H9 (cell line): ENCODE results near the gene ANKMY1. TPM values are rescaled to one million over a fixed set of nuclear protein-coding genes. Genes with fewer than 3 reads are reported as not detected.

Experiments used
- DNase-seq: peaks from one replicate; pipeline ENCODE4 v3.0.0-alpha.2; 2017
- H2AFZ ChIP-seq: one replicate; pipeline ENCODE4 v1.6.1; 2013; ENCODE audit warnings: mild to moderate bottlenecking, low read length, control low read depth, moderate library complexity
- H2AK5ac ChIP-seq: 2 replicates; pipeline ENCODE4 v1.6.1; 2013; ENCODE audit warnings: low read length, control low read depth, mixed read lengths; ENCODE audit not compliant: insufficient read length
- H2BK120ac ChIP-seq: one replicate; pipeline ENCODE4 v1.6.1; 2013; ENCODE audit warnings: low read depth, mild to moderate bottlenecking, low read length, control low read depth, inconsistent platforms; ENCODE audit not compliant: poor library complexity, severe bottlenecking
- H2BK12ac ChIP-seq: 2 replicates; pipeline ENCODE4 v1.6.1; 2013; ENCODE audit warnings: low read length, control low read depth, mixed read lengths, low read depth; ENCODE audit not compliant: insufficient read length
- H2BK15ac ChIP-seq: 2 replicates; pipeline ENCODE4 v1.6.1; 2013; ENCODE audit warnings: low read depth, low read length, control low read depth
- H2BK20ac ChIP-seq: one replicate; pipeline ENCODE4 v1.6.1; 2013; ENCODE audit warnings: low read depth, mild to moderate bottlenecking, low read length, control low read depth, inconsistent platforms; ENCODE audit not compliant: poor library complexity, severe bottlenecking
- H2BK5ac ChIP-seq: 2 replicates; pipeline ENCODE4 v1.6.1; 2013; ENCODE audit warnings: low read length, control low read depth, mixed read lengths; ENCODE audit not compliant: insufficient read length
- H3K14ac ChIP-seq: 2 replicates; pipeline ENCODE4 v1.6.1; 2013; ENCODE audit warnings: low read length, control low read depth; ENCODE audit not compliant: insufficient read depth
- H3K18ac ChIP-seq: 2 replicates; pipeline ENCODE4 v1.6.1; 2013; ENCODE audit warnings: low read depth, mild to moderate bottlenecking, mixed read lengths, low read length, control low read depth; ENCODE audit not compliant: insufficient read length
- H3K23ac ChIP-seq: 2 replicates; pipeline ENCODE4 v1.6.1; 2013; ENCODE audit warnings: low read length, control low read depth, mixed read lengths, low read depth; ENCODE audit not compliant: insufficient read length
- H3K23me2 ChIP-seq: 2 replicates; pipeline ENCODE4 v1.6.1; 2013; ENCODE audit warnings: low read depth, mild to moderate bottlenecking, mixed read lengths, low read length, control low read depth; ENCODE audit not compliant: insufficient read length, poor library complexity, severe bottlenecking
- H3K27ac ChIP-seq: 2 replicates; pipeline ENCODE4 v1.5.1; 2013; ENCODE audit warnings: low read length, control low read depth, mixed read lengths, low read depth; ENCODE audit not compliant: insufficient read length
- H3K27me3 ChIP-seq: 2 replicates; pipeline ENCODE4 v1.6.1; 2013; ENCODE audit warnings: low read length, control low read depth, inconsistent platforms; ENCODE audit not compliant: insufficient read depth
- H3K4ac ChIP-seq: 2 replicates; pipeline ENCODE4 v1.6.1; 2013; ENCODE audit warnings: low read depth, mild to moderate bottlenecking, control low read depth, inconsistent platforms, low read length, moderate library complexity
- H3K4me1 ChIP-seq: 2 replicates; pipeline ENCODE4 v1.6.1; 2013; ENCODE audit warnings: low read length, control low read depth, inconsistent platforms; ENCODE audit not compliant: insufficient read depth
- H3K4me2 ChIP-seq: 2 replicates; pipeline ENCODE4 v1.6.1; 2013; ENCODE audit warnings: low read length, control low read depth, mixed read lengths; ENCODE audit not compliant: insufficient read length, insufficient read depth
- H3K56ac ChIP-seq: 2 replicates; pipeline ENCODE4 v1.6.1; 2013; ENCODE audit warnings: low read depth, mild to moderate bottlenecking, mixed read lengths, low read length, control low read depth; ENCODE audit not compliant: insufficient read length
- H3K79me1 ChIP-seq: 2 replicates; pipeline ENCODE4 v1.6.1; 2013; ENCODE audit warnings: low read depth, mild to moderate bottlenecking, moderate library complexity, low read length, control low read depth, inconsistent platforms; ENCODE audit not compliant: insufficient read depth, poor library complexity, severe bottlenecking
- H3K79me2 ChIP-seq: 2 replicates; pipeline ENCODE4 v1.6.1; 2013; ENCODE audit warnings: low read length, control low read depth, inconsistent platforms; ENCODE audit not compliant: insufficient read depth
- H3K9ac ChIP-seq: 2 replicates; pipeline ENCODE4 v1.6.1; 2013; ENCODE audit warnings: low read length, control low read depth, mixed read lengths; ENCODE audit not compliant: insufficient read length; ENCODE audit errors: extremely low read depth
- H3K9me3 ChIP-seq: one replicate; pipeline ENCODE4 v1.6.1; 2013; ENCODE audit warnings: low read depth, low read length, inconsistent platforms; ENCODE audit not compliant: control insufficient read depth
- H3T11ph ChIP-seq: one replicate; pipeline ENCODE4 v1.6.1; 2013; ENCODE audit warnings: mild to moderate bottlenecking, low read length, control low read depth, inconsistent platforms
- H4K20me1 ChIP-seq: one replicate; pipeline ENCODE4 v1.6.1; 2013; ENCODE audit not compliant: control insufficient read depth, insufficient read length, insufficient read depth
- H4K5ac ChIP-seq: 2 replicates; pipeline ENCODE4 v1.6.1; 2013; ENCODE audit warnings: low read depth, mild to moderate bottlenecking, mixed read lengths, low read length, control low read depth; ENCODE audit not compliant: insufficient read length
- H4K8ac ChIP-seq: replicated peaks from 2 replicates; pipeline ENCODE4 v1.6.1; 2013; ENCODE audit warnings: low read length, control low read depth, mixed read lengths, low read depth; ENCODE audit not compliant: insufficient read length
- H4K91ac ChIP-seq: 2 replicates; pipeline ENCODE4 v1.6.1; 2013; ENCODE audit warnings: low read depth, mild to moderate bottlenecking, moderate library complexity, mixed read lengths, low read length, control low read depth; ENCODE audit not compliant: insufficient read length
- H3K27ac Mint-ChIP-seq, 3 experiments: 2 replicates in 2 of 3; 3 replicates in 1 of 3; pipeline ENCODE4 v1.8.0; 2020 to 2021; ENCODE audit warnings: mixed read lengths in 3 of 3, mild to moderate bottlenecking in 1 of 3, moderate library complexity in 1 of 3
- H3K27me3 Mint-ChIP-seq: 2 replicates; pipeline ENCODE4 v1.8.0; 2021; ENCODE audit warnings: low read depth, mild to moderate bottlenecking, moderate library complexity, mixed read lengths
- H3K36me3 Mint-ChIP-seq, 3 experiments: 2 replicates in 2 of 3; 3 replicates in 1 of 3; pipeline ENCODE4 v1.8.0; 2020 to 2021; ENCODE audit warnings: low read depth in 3 of 3, mixed read lengths in 3 of 3; ENCODE audit not compliant: insufficient read depth in 1 of 3
- H3K4me1 Mint-ChIP-seq, 2 experiments: 2 replicates each; pipeline ENCODE4 v1.8.0; 2020; ENCODE audit warnings: mixed read lengths in 2 of 2
- H3K4me3 Mint-ChIP-seq, 2 experiments: 2 replicates in 1 of 2; 3 replicates in 1 of 2; pipeline ENCODE4 v1.8.0; 2020 to 2021; ENCODE audit warnings: mild to moderate bottlenecking in 2 of 2, mixed read lengths in 2 of 2, moderate library complexity in 1 of 2
- H3K9me3 Mint-ChIP-seq, 2 experiments: 2 replicates in 1 of 2; 3 replicates in 1 of 2; pipeline ENCODE4 v1.8.0; 2020; ENCODE audit warnings: mild to moderate bottlenecking in 2 of 2, mixed read lengths in 2 of 2, moderate library complexity in 1 of 2
- CTCF ChIP-seq: fragments of 200-600 bp; sonication (generic); conservative IDR thresholded peaks from 3 replicates; pipeline ENCODE4 v1.8.0; 2021; ENCODE audit warnings: antibody characterized with exemption, mild to moderate bottlenecking
- WGBS: extraction: QIAGEN DNeasy Blood & Tissue Kit; methylation state at CpG from one replicate; pipeline ENCODE4 v1.1.7; 2013; ENCODE audit warnings: missing lambda C conversion rate, low lambda C conversion rate, mixed read lengths; ENCODE audit not compliant: insufficient read length; ENCODE audit errors: extremely low coverage; 5-methylcytosine and 5-hydroxymethylcytosine counted together
- total RNA-seq: library from RNA; stranded (reverse); gene quantifications from 2 replicates; pipeline ENCODE4 v1.2.1, GENCODE V29; 2021

Gene ANKMY1
- total RNA-seq, 1 experiment from 2014 or later = 13.7 TPM

- H2AFZ ChIP-seq = no peak overlapping the region
- H3K9ac ChIP-seq = no peak overlapping the region
- H3K79me2 ChIP-seq = no peaks in the 10 kb centered on the region
- H3K23me2 ChIP-seq = no peaks in the 10 kb centered on the region
- H3K56ac ChIP-seq = no peak overlapping the region
- no peak overlapping the region for H3T11ph ChIP-seq
- H3K79me1 ChIP-seq = no peaks in the 10 kb centered on the region
- H3K27me3 ChIP-seq = no peaks in the 10 kb centered on the region
- no peaks in the 10 kb centered on the region for H4K20me1 ChIP-seq
- H4K8ac ChIP-seq = no peak overlapping the region
- H2BK12ac ChIP-seq = no peak overlapping the region
- no peak overlapping the region for H2BK5ac ChIP-seq
- H3K27ac ChIP-seq = no peak overlapping the region
- no peak for DNase-seq
- no CpG with 5 or more reads among the region's 1 CpG for WGBS
- H2BK15ac ChIP-seq = no peak overlapping the region
- Mint-ChIP-seq H3K9me3 (peaks cover 54 to 60% of the 10 kb centered on the region in 2 experiments), H3K4me3 (no peak overlapping the region), H3K4me1 (no peaks in the 10 kb centered on the region), H3K36me3 (peaks cover 0 to 25% (median 23%) of the 10 kb centered on the region in 3 experiments; a peak in 5 of 7 replicates), H3K27ac (no peak overlapping the region), H3K27me3 (peaks cover 29% of the 10 kb centered on the region)
- no peak overlapping the region for H3K18ac ChIP-seq
- no peak overlapping the region for H3K4me2 ChIP-seq
- no peak overlapping the region for H4K91ac ChIP-seq
- H2AK5ac ChIP-seq = no peak overlapping the region
- no peaks in the 10 kb centered on the region for H3K4me1 ChIP-seq
- no peak overlapping the region for H4K5ac ChIP-seq
- no peak overlapping the region for H3K4ac ChIP-seq
- no peak overlapping the region for H2BK20ac ChIP-seq
- no peak for TF ChIP-seq CTCF
- no peak overlapping the region for H2BK120ac ChIP-seq
- H3K14ac ChIP-seq = no peak overlapping the region
- no peak overlapping the region for H3K23ac ChIP-seq
- no peaks in the 10 kb centered on the region for H3K9me3 ChIP-seq
These were observed 63.5 kb downstream of the ANKMY1 start for GRCh38 chr2:240494194-240494793.
